NCI-H187 (cell line): ENCODE measurements around the gene PRKCE.

Experiments used
- DNase-seq, 2 experiments: peaks; one replicate each; lab custom pipeline; 2025; lab: John Stamatoyannopoulos, UW

Gene PRKCE

GRCh38 chr2:45780541-45781463 is 129.3 kb downstream of the PRKCE start:
- DNase-seq, result no peak

GRCh38 chr2:45781464-45781811 is 130.0 kb downstream of the PRKCE start:
- DNase-seq, result no peak

GRCh38 chr2:45782436-45782835 is 131.0 kb downstream of the PRKCE start:
- no peak for DNase-seq

GRCh38 chr2:45782986-45783385 is 131.5 kb downstream of the PRKCE start:
- no peak for DNase-seq

GRCh38 chr2:45786030-45786835 is 134.8 kb downstream of the PRKCE start:
- DNase-seq, result no peak

- DNase-seq, result no peak
Measured at GRCh38 chr2:45786836-45787357, 135.4 kb downstream of the PRKCE start.

- no peak for DNase-seq
Measured at GRCh38 chr2:45788401-45788800, 136.9 kb downstream of the PRKCE start.

GRCh38 chr2:45789317-45789716 is 137.8 kb downstream of the PRKCE start:
- DNase-seq, result no peak

GRCh38 chr2:45789961-45790723 is 138.7 kb downstream of the PRKCE start:
- peak; percentile 49 to 70 for DNase-seq

- DNase-seq, result no peak
Measured at GRCh38 chr2:45793305-45793962, 142.0 kb downstream of the PRKCE start.

- peak; percentile 75 to 88 for DNase-seq
Measured at GRCh38 chr2:45794134-45794617, 142.7 kb downstream of the PRKCE start.

GRCh38 chr2:45796500-45796899 is 145.0 kb downstream of the PRKCE start:
- no peak for DNase-seq

- no peak for DNase-seq
Measured at GRCh38 chr2:45797451-45798230, 146.2 kb downstream of the PRKCE start.

- no peak for DNase-seq
Measured at GRCh38 chr2:45799679-45800381, 148.4 kb downstream of the PRKCE start.

GRCh38 chr2:45802499-45803138 is 151.1 kb downstream of the PRKCE start:
- peak in 1 of 2 experiments; percentile 12 for DNase-seq

- no peak for DNase-seq
Measured at GRCh38 chr2:45804987-45805755, 153.7 kb downstream of the PRKCE start.

- no peak for DNase-seq
Measured at GRCh38 chr2:45806563-45807358, 155.3 kb downstream of the PRKCE start.
